Measurements from ENCODE around the gene OTX2. TPM values are rescaled to one million over a fixed set of nuclear protein-coding genes. Genes with fewer than 3 reads are reported as not detected.

OTX2 gene
- total RNA-seq, 1 donor from 2014 or later, result not detected

DNA sequence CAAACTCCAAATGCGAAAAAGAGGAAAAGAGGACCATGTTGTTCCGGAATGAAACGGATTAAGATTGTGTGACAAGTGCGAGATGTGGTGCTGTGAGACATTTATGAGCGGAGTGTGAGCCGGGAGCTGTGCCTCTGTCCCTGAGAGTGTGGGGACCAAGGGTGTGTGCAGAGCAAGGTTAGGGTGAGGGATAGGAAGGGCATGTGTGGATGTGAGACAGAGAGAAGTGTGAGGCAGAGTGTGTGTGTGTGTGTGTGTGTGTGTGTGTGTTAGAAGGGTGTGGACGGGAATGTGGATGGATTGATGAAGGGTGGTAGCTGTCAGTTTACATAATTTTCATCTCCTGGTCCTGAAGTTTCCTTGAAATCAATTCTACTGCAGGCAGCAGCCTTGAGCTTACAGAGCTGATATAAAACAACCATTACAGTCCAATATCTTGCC is 4.3 kb upstream of the OTX2 start:
- ATAC-seq, result no peak
- intact Hi-C loops (cut with DNase I), result no loop called here
- no peak for DNase-seq (ENCODE audit: missing footprints)

DNA sequence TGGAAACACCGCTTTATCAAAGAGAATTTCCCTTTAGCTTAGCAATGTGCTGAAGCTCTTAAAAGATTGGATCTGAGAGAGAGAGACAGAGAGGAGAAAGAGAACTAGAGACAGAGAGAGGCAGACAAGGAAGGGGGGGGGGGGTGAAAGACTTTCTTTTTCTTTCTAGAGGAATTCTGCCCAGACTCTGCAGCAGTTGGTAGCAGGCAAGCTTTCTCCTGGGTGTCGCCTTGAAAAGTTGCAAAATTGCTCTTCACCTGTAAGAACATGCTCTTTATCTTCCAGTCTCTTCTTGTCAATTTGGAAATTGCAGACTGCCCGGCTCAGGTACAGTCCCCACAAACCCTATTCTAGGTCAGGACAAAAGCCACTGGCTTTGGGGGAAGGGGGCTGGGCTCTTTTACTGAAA is 2.9 kb upstream of the OTX2 start:
- no peak for DNase-seq (ENCODE audit: missing footprints)
- intact Hi-C loops (cut with DNase I), result no loop called here
- no peak for ATAC-seq

DNA sequence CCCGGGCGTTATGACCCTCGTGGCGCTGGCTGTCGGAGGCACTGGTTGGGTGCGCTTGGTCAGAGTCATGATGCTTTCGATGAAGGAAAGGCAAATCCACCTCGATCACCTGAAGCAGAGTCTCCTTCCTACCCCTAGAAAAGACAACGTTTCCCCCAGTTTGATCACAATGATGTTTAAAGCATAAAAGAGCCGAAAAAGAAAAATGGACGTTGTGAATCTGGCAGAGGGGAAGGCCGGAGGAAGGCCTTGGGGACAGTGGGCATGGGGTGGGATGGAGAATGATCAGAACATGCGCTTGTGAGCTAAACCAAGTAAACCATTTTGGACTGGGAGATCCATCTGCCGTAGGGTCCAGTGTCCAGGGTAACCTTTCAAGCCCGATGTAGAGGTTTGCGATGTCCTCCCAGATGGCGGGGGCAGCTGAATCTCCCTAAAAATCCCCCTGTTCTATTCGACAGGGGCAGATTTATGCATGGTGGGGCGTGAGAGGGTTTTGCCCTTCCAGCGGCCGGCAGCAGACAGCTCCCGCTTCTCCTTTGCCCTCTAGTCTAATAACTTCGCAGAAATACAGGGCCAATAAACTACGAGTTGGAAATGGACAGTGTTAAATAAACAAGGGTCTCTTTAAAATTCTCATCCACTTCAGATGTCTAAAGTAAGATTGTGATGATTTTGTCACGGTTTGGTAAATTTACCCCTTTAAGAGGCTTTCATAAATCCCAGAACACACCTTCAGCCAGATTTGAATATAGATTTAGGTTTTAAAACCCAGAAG is 2.3 kb upstream of the OTX2 start:
- ATAC-seq (no peak), DNase-seq (ENCODE audit: missing footprints) (no peak)
- intact Hi-C loops (cut with DNase I), result no loop called here

DNA sequence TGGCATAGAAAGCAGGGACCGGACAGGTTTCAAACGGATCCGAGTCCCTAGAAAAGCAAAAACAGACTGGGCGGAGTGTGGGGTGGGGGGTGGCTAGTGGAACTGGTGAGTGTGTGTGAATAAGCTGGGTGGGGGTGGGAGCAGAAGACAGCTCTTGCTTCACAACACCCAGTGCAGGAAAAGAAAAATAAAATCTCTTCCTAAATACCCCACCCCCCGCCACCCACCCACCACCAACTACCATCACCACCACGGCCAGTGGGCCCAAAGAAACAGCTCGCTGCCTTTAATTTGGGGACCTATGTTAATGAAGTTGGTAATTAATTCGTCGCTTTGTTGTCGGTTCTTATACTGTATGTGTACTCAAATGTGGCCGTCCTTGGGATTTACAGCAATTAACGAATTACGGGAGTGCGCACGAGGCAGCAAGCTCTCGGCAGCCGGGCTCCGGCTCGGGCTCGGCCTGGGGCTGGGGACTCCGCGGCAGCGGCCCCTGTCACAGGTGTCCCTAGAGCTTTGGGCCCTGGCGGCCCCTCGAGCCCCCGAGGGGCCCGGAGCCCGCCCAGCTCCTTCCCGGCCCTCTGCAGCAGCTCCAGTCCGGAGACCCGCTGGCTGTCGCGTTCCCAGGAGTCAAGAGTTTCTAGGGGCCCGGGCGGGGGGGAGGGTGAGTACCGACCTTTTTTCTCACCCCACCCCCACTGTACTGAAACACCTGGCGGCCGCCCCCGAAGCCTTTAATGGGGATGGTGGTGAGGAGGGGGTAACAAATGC is 1.5 kb upstream of the OTX2 start:
- no peak for ATAC-seq
- no peak for DNase-seq (ENCODE audit: missing footprints)
- intact Hi-C loops (cut with DNase I), result no loop called here

DNA sequence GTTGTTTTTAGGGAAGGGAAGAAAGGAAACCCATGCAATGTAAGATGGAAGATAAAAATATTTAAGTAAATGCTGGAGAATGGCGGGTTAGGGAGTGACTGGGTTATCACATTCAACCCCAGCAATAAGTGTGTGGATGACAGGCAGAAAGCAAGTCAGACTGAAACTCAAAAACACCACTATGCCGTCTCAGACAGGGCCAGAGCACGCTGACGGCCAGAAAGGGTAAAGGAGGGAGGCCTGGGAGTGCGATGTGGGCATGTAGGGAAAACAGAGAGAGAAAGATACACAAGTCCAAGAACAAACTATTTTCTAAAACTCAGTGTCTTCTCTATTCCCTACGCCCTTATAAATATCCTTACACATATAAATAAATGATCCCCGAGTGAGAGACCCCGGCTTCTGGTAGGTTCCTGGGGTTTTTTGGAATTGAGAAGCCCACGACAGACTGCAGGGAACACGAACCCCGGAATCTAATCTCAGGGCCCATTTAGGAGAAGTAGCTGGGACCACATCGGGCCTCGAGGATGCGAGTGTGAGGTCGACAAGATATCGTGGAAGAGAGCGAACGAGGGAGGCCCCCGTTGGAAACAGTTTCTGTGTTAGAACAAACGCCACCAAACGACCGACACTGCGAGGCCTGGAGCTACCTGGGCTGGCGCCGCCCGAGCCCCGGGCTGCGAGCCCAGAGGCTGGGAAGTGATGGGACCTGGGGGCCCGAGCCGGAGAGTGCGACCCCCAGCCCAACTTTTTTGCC is 735 bp upstream of the OTX2 start:
- intact Hi-C loops (cut with DNase I), result no loop called here
- no peak for DNase-seq (ENCODE audit: missing footprints)
- ATAC-seq, result no peak

DNA sequence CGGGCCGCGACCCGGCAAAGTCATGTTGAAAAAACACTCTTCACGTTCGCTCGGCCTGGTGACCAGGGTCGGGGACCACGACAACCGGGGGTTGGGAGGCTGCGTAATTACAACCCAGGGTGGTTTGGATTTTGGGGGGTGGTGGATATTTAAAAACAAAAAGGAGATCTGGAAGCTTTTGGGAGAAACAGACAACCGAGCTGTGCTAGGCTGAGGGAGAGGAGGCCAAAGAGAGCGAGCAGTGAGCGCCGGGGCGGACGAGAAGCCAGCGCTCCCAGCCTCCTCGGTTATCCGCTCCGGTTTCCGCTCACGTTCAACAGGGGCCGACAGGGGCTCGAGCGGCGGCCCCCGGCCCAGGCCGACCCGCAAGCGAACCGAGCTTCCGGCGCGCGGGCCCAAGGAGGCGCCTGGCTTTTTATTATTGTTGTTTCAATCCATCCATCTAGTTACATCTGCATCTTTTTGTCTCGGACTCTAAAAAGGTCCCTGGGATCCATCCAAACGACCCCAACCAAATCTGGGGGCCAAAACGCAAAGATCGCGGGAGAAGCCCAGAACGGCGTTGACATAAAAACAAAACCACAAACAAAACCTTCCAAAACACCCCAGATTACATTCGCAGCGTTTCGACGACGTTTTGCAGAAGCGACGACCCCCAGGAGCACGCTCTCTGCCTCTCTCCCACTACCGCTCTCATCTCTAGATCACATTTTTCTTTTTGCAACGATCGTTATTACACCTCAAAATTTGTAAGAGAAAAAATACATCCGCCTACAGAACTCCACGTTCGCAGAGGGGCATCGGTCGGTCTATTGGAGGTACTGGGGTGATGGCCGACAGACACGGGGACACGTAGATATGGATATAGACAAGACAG is 771 bp downstream of the OTX2 start:
- DNase-seq (ENCODE audit: missing footprints), result no peak
- ATAC-seq, result no peak
- intact Hi-C loops (cut with DNase I), result no loop called here

DNA sequence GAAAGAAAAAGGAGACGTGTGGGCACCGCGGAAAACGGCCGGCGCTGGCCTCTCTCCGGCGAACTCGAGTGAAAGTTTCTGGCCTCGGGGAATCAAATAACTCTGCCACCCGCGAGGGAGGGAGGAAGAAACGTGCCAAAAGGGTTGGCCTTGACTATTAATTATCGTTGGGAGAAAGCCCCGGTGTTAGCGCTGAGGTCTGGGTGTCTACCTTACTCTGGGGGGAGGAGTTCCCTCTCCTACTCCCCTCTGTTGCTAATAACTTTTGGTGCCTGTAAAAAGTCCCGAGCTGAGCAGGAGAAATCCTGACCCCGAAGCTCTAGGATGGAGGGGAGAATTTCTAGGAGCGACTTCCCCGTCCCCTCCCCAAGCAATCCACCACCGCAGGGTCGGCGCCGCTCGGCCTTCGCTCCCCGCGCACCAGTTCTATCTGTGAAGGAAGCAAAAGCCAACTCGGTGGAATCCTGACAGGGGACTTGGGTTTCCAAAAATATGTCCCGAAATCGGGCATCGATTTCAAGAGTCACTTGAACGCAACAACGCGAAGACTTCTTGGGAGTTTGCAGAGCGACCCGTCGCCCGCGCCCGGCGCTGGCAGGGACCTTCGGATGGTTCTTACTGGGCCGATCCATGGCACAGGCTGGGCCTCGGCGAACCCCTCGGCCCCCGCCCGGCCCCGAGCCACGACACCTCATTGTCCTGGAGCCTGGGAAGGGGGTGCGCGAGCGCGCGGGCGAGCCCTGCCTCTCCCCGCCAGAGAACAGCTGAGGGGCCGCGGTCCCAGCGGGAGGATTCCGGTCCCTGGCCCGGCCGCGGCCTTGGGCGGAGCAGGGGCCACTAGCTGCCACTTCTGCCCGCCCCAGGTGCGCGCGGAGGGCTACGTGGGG is 1.7 kb downstream of the OTX2 start:
- intact Hi-C loops (cut with DNase I), result no loop called here

DNA sequence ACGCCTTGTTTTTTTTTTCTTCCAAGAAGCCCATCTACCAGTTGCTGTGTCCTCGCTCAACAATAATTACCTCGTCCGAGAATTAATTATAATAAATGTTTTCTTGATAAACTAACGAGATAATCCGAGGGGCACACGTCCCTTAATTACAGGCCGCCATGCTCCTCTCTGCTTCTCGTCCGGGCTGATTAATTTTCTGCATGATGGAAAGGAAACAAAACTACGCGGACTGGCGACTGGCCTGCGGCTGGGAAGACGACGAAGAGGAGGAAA is 2.2 kb downstream of the OTX2 start:
- DNase-seq (ENCODE audit: missing footprints) (no peak), ATAC-seq (no peak)
- intact Hi-C loops (cut with DNase I), result no loop called here

More for the DNA sequence above, 1.7 kb downstream of the OTX2 start:
- ATAC-seq (no peak), DNase-seq (ENCODE audit: missing footprints) (peak; percentile 52)

DNA sequence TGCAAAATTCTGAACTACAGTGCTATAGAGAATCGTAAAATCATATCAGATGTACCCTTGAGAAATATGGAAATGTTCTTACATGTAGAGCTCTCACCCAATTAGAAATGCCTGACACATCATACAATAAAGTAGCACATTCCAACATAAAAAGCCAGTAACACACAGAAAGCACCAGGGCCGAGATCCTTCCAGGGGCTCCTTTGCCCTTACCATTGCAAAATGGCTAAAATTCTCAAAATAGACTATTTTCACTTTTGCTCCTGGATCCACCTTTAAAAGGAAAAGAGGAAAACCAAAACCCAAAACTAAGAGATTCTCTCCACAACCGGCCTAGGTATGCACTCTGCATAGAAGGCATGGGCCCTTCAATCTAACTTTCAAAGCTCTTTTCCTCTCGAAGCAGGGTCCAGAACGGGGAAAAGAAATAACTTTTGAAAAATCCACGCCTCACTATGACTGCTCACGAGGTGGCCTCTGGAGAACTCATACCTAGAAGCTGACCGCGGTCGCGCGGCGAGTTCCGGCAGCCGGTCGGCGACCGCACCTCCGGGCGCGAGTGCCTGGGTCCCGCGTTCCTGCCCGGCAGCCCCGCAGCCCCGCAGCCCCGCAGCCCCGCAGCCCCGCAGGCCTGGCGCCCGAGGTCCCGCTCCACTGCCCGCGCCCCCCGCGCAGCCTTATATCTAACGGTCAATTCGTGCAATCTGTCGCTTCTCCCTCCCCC is 2.7 kb downstream of the OTX2 start:
- DNase-seq (ENCODE audit: missing footprints), result peak; percentile 26
- intact Hi-C loops (cut with DNase I), result no loop called here
- no peak for ATAC-seq

DNA sequence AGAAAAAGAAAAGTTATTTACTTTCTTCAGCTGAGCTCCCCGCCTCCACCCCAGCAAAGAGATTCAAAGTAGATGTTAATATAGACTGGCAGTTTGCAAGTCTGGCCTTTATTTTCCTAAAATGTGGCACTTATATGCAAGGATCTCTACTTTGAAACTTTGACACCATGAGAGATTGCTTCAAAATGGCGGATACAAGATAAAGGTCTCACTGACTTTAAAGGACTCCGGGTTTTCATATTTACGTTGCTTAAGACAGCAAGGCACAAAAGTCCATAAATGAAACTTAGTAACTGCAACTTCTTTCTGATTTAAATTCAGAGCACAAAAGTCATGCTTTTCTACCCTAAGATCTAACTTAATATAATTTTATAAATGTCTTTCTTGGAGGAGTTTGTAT is 3.5 kb downstream of the OTX2 start:
- DNase-seq (ENCODE audit: missing footprints) (no peak), ATAC-seq (no peak)
- intact Hi-C loops (cut with DNase I), result no loop called here

DNA sequence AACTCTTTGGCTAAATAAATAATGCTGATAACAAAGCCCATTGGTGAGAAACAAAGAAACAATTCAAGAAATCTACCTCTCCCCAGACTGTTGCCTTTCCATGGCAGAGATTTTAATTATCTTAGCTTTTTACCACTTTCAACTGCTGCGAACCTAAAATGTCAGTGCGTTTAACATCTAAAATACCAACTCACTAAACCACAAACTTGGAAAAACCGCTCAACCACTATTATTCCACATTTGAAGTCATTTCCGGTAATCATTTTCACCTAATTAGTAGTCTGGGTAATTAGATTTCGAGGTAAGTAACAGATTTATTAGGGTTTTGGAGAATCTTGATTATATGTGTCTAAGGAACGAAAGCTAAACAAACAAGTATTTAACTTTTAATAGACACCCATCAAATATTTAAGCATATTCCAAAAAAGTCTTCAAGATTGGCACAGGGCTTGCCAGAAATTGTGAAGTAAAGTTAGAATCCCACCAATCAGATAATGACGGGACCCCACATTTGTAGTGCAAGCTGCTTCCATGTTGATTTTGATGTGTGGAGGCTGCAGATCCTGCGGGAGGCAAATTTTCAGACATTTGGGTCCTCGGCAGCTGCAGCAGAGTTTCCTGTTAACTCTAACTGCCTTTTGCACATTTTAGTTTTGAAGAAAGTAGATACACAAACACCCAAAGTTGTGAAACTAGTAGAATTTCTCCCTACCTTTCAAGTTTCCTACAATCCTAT is 4.1 kb downstream of the OTX2 start:
- no peak for ATAC-seq
- DNase-seq (ENCODE audit: missing footprints), result no peak
- intact Hi-C loops (cut with DNase I), result no loop called here

DNA sequence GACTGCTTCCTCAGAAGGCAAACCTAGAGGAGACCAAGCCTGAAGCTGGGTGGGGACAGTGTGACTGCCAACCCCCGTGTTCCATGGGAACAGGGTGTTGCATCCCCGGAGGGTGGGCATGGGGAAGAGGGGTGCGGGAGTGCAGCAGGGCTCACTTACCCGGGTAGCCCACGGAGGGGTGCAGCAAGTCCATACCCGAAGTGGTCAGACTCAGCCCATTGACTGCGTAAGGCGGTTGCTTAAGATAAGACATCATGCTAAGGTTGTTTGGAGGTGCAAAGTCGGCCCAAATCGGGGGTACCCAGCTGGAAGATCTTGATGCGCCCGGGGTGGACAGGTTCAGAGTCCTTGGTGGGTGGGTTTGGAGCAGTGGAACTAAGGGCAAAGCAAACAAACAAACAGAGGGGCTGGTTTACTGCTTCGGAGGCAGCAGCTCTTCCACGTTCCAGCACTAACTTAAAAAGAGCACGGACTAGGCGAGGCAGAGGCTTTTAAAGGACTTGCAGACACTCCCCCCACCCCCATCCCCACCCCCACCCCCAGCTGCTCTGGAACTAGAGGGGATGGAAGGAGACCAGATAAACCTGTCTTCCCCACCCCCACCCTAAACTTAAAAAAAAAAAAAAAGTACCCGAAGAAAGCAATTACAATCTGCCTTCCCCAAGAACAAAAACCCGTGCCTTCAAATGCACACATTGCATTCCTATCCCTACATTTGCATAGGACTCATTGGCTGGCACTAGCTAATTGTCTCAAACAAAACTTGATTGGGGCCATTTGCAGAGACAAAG is 4.9 kb downstream of the OTX2 start:
- DNase-seq (ENCODE audit: missing footprints), result no peak
- ATAC-seq, result no peak
- intact Hi-C loops (cut with DNase I), result no loop called here

DNA sequence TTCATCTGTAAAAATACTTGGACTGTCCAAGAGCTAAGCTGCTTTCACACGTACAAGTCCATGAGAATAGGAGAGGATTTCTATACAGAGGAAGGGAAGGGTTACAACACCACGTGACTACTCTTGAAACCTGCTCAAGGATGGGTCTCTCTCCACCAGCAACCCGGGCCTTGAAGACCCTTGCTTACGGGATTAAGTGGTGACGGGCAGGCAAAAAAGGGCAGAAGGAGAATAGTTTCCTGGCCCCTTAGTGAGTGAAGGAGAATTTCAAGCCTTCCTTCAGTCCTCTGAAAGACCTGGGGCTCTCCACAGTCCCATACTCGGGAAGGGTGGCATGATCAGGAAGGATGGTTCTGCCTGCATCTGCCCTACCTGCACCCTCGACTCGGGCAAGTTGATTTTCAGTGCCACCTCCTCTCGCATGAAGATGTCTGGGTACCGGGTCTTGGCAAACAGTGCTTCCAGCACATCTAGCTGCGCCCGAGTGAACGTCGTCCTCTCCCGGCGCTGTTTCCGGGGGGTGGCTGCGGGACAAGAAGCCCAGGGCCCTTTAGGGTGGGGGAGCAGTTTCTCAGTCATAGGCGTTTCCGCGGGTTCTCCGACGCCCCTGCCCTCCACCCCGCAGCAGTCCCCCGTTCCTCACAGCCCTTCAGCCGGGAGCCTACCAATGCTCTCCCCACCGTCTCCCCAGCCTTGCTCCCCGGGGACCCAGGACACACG is 6.3 kb downstream of the OTX2 start:
- no peak for ATAC-seq
- no peak for DNase-seq (ENCODE audit: missing footprints)
- intact Hi-C loops (cut with DNase I), result no loop called here

DNA sequence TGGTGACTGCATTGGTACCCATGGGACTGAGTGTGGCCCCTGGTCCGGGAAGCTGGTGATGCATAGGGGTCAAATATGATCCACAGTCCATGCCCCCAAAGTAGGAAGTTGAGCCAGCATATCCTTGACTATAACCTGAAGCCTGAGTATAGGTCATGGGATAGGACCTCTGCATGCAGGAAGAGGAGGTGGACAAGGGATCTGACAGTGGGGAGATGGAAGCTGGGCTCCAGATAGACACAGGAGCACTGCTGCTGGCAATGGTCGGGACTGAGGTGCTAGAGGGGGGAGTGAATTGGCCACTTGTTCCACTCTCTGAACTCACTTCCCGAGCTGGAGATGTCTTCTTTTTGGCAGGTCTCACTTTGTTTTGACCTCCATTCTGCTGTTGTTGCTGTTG is 8.4 kb downstream of the OTX2 start:
- DNase-seq (ENCODE audit: missing footprints) (no peak), ATAC-seq (no peak)
- intact Hi-C loops (cut with DNase I), result no loop called here

DNA sequence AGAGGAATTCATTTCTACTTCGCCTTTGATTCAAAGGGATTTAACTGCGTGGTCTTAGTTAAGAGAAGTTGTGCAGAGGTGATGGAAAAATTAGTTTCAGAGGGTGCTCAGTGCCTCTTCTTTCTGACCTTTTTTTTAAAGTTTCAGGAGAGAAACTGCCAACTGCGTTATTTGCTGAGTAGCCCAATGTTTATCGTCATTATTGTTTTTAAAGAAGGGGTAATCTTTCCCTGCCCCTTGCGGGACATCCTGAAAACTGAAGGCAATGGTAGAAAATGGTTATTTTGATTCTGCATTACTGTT is 11.0 kb downstream of the OTX2 start:
- no peak for ATAC-seq
- intact Hi-C loops (cut with DNase I), result no loop called here

More for the DNA sequence above, 11.0 kb downstream of the OTX2 start:
- no peak for DNase-seq (ENCODE audit: missing footprints)

All from Right ventricle myocardium inferior (tissue), 1 donor.